Thymus (tissue), 11 donors: Measurements from ENCODE around the gene MCC. TPM values are rescaled to one million over a fixed set of nuclear protein-coding genes. Genes with fewer than 3 reads are reported as not detected.
A peak's percentile ranks its signal among the peaks of the same experiment; 100 is the strongest.

Source experiments
- DNase-seq, 9 donors: peaks; one replicate each; pipeline ENCODE4 v3.0.0-alpha.2; 2013; ENCODE audit warnings: low spot score in 9 of 9, low read depth in 6 of 9, missing footprints in 1 of 9
- H3K27ac ChIP-seq, 2 donors: one replicate each; pipeline ENCODE4 v1.5.1; 2013; ENCODE audit warnings: control low read depth in 1 of 2, low read depth in 1 of 2, low read length in 1 of 2, mild to moderate bottlenecking in 1 of 2, moderate library complexity in 1 of 2
- H3K27me3 ChIP-seq, 2 donors: one replicate each; pipeline ENCODE4 v1.5.1; 2013; ENCODE audit warnings: low read length in 1 of 2; ENCODE audit not compliant: control insufficient read depth in 2 of 2, insufficient read depth in 1 of 2
- H3K36me3 ChIP-seq, 2 donors: one replicate each; pipeline ENCODE4 v1.5.1; 2013; ENCODE audit warnings: low read length in 1 of 2, mild to moderate bottlenecking in 1 of 2, moderate library complexity in 1 of 2; ENCODE audit not compliant: control insufficient read depth in 2 of 2, insufficient read depth in 2 of 2
- H3K4me1 ChIP-seq, 2 donors: one replicate each; pipeline ENCODE4 v1.5.1; 2013; ENCODE audit warnings: low read length in 2 of 2; ENCODE audit not compliant: control insufficient read depth in 2 of 2, insufficient read depth in 2 of 2
- H3K4me3 ChIP-seq, 2 donors: one replicate each; pipeline ENCODE4 v1.5.1; 2013; ENCODE audit warnings: low read length in 2 of 2, control low read depth in 1 of 2, mild to moderate bottlenecking in 1 of 2
- H3K9me3 ChIP-seq, 2 donors: one replicate each; pipeline ENCODE4 v1.5.1; 2013; ENCODE audit warnings: low read length in 1 of 2, mild to moderate bottlenecking in 1 of 2; ENCODE audit not compliant: control insufficient read depth in 2 of 2, insufficient read depth in 1 of 2
- WGBS: extraction: QIAGEN DNeasy Blood & Tissue Kit; methylation state at CpG from one replicate; pipeline ENCODE4 v1.1.7; 2013; 5-methylcytosine and 5-hydroxymethylcytosine counted together
- polyA plus RNA-seq: library from polyadenylated mRNA; stranded (reverse); fragments of 200-250 nt; gene quantifications from one replicate; pipeline ENCODE4 v1.2.3, GENCODE V29; 2013
- total RNA-seq: library from RNA; stranded (reverse); fragments of 120-200 nt; gene quantifications from one replicate; pipeline ENCODE4 v1.2.4, GENCODE V29; 2013
- donor health status: healthy.

The MCC gene
- total and polyA plus RNA-seq, 2 donors, result 5.1 to 7.0 TPM

- Histone ChIP-seq H3K9me3 (peaks cover 0 to 1% of the 10 kb centered on the region in 2 donors), H3K27me3 (no peaks in the 10 kb centered on the region), H3K4me1 (peaks cover 5 to 21% of the 10 kb centered on the region in 2 donors), H3K4me3 (no peak overlapping the region), H3K36me3 (peaks cover 12 to 29% of the 10 kb centered on the region in 2 donors), H3K27ac (peak overlapping the region; percentile 87 to 90)
- WGBS, result 4% methylated on average over 2 of the region's 2 CpGs
- peak; percentile 45 to 90 (median 72) for DNase-seq
Measured at GRCh38 chr5:113022661-113023060, 465.6 kb downstream of the MCC start.

DNA sequence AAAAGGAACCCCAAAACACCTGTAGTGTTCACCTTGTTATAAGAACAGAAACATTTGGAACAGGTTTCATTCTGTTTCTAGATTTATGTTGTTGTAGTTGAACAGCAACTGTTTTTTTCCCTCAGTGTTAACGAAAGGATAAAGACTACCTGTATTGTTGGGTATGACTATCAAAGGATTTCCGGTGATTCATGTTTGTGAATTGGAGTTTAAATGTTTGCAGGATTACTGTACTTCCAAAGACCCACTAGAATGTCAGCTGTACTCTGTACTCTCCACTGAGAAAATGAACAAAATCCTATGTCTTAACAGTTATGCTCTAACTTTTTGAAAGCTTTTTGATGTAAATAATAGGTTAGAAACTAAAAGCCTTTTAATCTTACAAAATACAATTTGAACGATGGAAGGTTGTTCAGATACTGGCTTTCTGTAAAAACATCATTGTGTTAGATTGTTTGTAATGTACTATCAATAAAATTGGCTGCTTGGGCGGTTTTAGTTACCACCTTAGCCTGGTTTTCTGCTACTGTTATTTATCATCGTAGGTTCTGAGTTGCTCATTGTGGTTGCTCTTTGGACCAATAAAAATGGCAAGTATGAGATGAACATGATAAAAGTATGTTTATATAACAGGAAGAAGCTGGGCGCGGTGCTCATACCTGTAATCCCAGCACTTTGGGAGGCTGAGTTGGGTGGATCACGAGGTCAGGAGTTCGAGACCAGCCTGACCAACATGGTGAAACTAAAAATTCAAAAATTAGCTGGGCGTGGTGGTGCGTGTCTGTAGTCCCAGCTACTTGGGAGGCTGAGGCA, 467.6 kb downstream of the MCC start:
- Histone ChIP-seq H3K9me3 (no peaks in the 10 kb centered on the region), H3K36me3 (peaks cover 3 to 20% of the 10 kb centered on the region in 2 donors), H3K4me3 (no peak overlapping the region), H3K27ac (peak overlapping the region in 1 of 2 donors; percentile 15), H3K4me1 (peaks cover 5 to 21% of the 10 kb centered on the region in 2 donors), H3K27me3 (no peaks in the 10 kb centered on the region)
- 87% methylated on average over 11 of the region's 11 CpGs for WGBS
- DNase-seq, result no peak

DNA sequence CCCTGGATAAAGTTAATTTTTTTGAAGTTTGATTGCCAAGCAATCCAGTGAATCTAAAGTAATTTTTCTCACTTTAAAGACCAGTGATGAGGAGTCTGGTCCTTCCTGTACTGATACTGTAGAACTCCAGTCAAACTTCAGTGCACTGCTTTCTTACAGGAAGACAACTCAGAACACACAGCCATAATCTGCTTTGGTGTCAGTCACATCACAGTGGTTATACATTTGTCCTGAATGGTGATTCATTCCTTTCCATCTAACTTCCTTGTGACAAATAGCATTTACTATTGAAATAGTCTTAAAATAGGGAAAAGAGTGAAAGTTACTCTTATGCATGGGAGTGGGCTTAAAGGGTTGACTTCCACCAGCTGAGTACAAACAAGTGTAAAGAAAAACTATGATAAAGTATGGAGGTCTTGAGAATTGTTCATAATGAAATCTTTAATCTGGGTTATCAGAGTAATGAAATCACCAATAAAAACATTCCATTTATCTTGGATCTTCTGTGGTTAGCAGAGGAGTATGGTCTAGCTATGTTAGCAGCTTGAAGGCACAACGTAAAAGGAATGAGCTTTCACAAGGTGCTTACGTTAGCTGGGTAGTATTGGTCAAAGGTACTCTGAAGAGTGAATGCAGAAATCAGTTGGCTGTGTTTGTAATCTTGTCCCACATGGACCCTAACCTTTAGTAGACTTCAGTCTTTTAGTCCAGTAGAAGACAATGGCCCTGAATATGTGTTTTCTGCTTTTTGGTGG, 470.2 kb downstream of the MCC start:
- no peaks in the 10 kb centered on the region for H3K9me3 ChIP-seq
- DNase-seq, result no peak
- H3K4me1 ChIP-seq, result peaks cover 0 to 9% of the 10 kb centered on the region in 2 donors
- H3K36me3 ChIP-seq, result peaks cover 12 to 30% of the 10 kb centered on the region in 2 donors
- H3K4me3 ChIP-seq, result no peak overlapping the region
- no peaks in the 10 kb centered on the region for H3K27me3 ChIP-seq
- H3K27ac ChIP-seq, result no peak overlapping the region
- WGBS, result 94% methylated on average over 2 of the region's 2 CpGs

DNA sequence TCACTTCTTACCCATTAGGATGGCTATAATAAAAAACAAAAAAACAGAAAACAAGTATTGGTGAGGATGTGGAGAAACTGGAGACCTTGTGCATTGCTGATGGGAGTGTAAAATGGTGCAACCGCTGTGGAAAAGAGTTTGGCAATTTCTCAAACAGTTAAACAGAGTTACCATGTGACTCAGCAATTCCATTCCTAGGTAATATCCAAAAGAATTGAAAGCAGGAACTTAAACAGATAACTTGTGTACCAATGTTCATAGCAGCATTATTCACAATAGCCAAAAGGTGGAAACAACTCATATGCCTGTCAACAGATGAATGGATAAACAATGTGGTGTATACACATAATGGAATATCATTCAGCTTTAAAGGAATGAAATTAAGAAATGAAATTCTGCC, 482.8 kb downstream of the MCC start:
- Histone ChIP-seq H3K36me3 (peaks cover 15 to 60% of the 10 kb centered on the region in 2 donors), H3K4me3 (no peak overlapping the region), H3K27ac (no peak overlapping the region), H3K4me1 (no peaks in the 10 kb centered on the region), H3K27me3 (no peaks in the 10 kb centered on the region), H3K9me3 (no peaks in the 10 kb centered on the region)
- WGBS, result 94% methylated on average over 1 of the region's 1 CpG
- DNase-seq, result no peak

- DNase-seq, result no peak
- H3K4me1 ChIP-seq, result no peaks in the 10 kb centered on the region
- 96% methylated on average over 3 of the region's 3 CpGs for WGBS
- no peak overlapping the region for H3K27ac ChIP-seq
- H3K36me3 ChIP-seq, result peaks cover 17 to 67% of the 10 kb centered on the region in 2 donors
- H3K27me3 ChIP-seq, result no peaks in the 10 kb centered on the region
- no peak overlapping the region for H3K4me3 ChIP-seq
- H3K9me3 ChIP-seq, result no peaks in the 10 kb centered on the region
Measured at GRCh38 chr5:113003763-113004162, 484.5 kb downstream of the MCC start.

- 98% methylated on average over 5 of the region's 5 CpGs for WGBS
- peaks cover 17 to 69% of the 10 kb centered on the region in 2 donors for H3K36me3 ChIP-seq
Measured at GRCh38 chr5:113002423-113002822, 485.8 kb downstream of the MCC start.

DNA sequence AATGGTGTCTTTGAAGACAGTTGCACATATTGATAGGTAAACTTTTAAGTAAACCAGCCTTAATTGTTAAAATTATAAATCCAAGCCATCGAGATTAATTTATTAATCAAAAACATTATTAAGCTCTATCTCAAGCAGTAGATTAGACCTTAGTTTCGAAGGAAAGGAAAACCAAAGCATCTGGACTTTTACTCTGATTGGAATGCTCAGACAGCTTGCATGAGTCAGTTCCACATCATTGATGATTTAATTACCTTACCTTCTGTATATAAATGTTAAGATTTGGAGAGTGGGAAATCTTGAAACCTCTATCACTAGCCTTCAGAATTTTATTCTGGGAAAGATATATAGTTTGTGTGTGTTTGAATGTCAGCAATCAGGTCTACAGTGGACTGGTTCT, 487.8 kb downstream of the MCC start:
- 98% methylated on average over 2 of the region's 2 CpGs for WGBS
- Histone ChIP-seq H3K27ac (no peak overlapping the region), H3K4me3 (no peak overlapping the region), H3K36me3 (peaks cover 16 to 72% of the 10 kb centered on the region in 2 donors), H3K27me3 (no peaks in the 10 kb centered on the region), H3K4me1 (no peaks in the 10 kb centered on the region), H3K9me3 (no peaks in the 10 kb centered on the region)
- DNase-seq, result no peak

More at GRCh38 chr5:113002423-113002822, 485.8 kb downstream of the MCC start:
- DNase-seq, result no peak
- H3K27me3 ChIP-seq, result no peaks in the 10 kb centered on the region
- no peaks in the 10 kb centered on the region for H3K4me1 ChIP-seq
- no peak overlapping the region for H3K27ac ChIP-seq
- no peaks in the 10 kb centered on the region for H3K9me3 ChIP-seq
- H3K4me3 ChIP-seq, result no peak overlapping the region

DNA sequence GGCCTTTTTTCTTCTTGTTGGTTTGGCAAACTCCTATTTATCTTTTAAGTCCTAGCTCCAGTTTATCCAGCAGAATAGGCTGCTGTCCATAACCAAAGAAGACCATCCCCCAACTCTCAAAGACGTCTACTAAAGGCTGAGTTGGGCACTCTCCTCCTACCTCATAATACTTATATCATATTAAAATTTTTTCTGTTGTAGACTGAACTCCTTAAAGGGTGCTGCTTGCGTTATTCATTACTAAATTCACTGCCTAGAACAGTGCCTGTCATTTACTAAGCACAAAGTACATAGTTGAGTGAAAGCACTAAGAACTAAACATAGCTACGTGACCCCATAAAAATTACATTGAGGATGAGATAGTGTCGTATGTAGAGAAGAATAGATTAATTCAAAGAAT, 490.0 kb downstream of the MCC start:
- Histone ChIP-seq H3K27me3 (no peaks in the 10 kb centered on the region), H3K36me3 (peaks cover 18 to 64% of the 10 kb centered on the region in 2 donors), H3K4me3 (no peak overlapping the region), H3K9me3 (no peaks in the 10 kb centered on the region), H3K4me1 (no peaks in the 10 kb centered on the region), H3K27ac (no peak overlapping the region)
- WGBS, result 96% methylated on average over 4 of the region's 4 CpGs
- no peak for DNase-seq

DNA sequence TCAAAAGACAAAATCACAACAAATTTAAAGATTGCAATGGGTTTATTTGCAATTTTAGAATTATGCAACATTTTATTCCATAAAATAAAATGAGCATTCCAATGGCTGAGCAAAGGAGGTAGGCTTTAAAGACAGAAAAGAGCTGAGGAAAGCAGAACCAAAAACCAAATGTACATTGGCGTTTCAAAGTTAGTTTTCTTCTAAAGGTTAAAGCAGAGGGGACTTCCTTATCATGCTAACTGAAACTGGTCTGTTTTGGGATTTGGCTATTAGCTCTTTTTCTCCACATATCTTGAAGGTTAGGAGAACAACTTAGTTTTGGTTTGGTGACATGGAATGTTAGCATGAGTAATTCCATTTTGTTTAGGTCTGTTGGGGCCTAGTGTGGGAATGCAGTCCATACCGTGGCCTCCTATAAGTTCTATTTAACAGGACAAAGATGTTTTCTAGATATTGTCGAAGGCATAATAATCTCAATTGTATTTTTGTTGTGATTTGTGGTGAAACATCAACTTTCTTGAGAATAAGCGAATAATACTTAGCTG, 491.4 kb downstream of the MCC start:
- H3K4me3 ChIP-seq, result no peak overlapping the region
- no peaks in the 10 kb centered on the region for H3K9me3 ChIP-seq
- peaks cover 12 to 60% of the 10 kb centered on the region in 2 donors for H3K36me3 ChIP-seq
- H3K27ac ChIP-seq, result no peak overlapping the region
- H3K4me1 ChIP-seq, result no peaks in the 10 kb centered on the region
- H3K27me3 ChIP-seq, result no peaks in the 10 kb centered on the region
- DNase-seq, result no peak
- 91% methylated on average over 4 of the region's 4 CpGs for WGBS
